H9 (cell line): Measurements from ENCODE around the gene ZNF526. TPM values are rescaled to one million over a fixed set of nuclear protein-coding genes. Genes with fewer than 3 reads are reported as not detected.

ENCODE experiments used
- DNase-seq: peaks from one replicate; pipeline ENCODE4 v3.0.0-alpha.2; 2017
- H2AFZ ChIP-seq: one replicate; pipeline ENCODE4 v1.6.1; 2013; ENCODE audit warnings: mild to moderate bottlenecking, low read length, control low read depth, moderate library complexity
- H2AK5ac ChIP-seq: 2 replicates; pipeline ENCODE4 v1.6.1; 2013; ENCODE audit warnings: low read length, control low read depth, mixed read lengths; ENCODE audit not compliant: insufficient read length
- H2BK120ac ChIP-seq: one replicate; pipeline ENCODE4 v1.6.1; 2013; ENCODE audit warnings: low read depth, mild to moderate bottlenecking, low read length, control low read depth, inconsistent platforms; ENCODE audit not compliant: poor library complexity, severe bottlenecking
- H2BK12ac ChIP-seq: 2 replicates; pipeline ENCODE4 v1.6.1; 2013; ENCODE audit warnings: low read length, control low read depth, mixed read lengths, low read depth; ENCODE audit not compliant: insufficient read length
- H2BK15ac ChIP-seq: 2 replicates; pipeline ENCODE4 v1.6.1; 2013; ENCODE audit warnings: low read depth, low read length, control low read depth
- H2BK20ac ChIP-seq: one replicate; pipeline ENCODE4 v1.6.1; 2013; ENCODE audit warnings: low read depth, mild to moderate bottlenecking, low read length, control low read depth, inconsistent platforms; ENCODE audit not compliant: poor library complexity, severe bottlenecking
- H2BK5ac ChIP-seq: 2 replicates; pipeline ENCODE4 v1.6.1; 2013; ENCODE audit warnings: low read length, control low read depth, mixed read lengths; ENCODE audit not compliant: insufficient read length
- H3K14ac ChIP-seq: 2 replicates; pipeline ENCODE4 v1.6.1; 2013; ENCODE audit warnings: low read length, control low read depth; ENCODE audit not compliant: insufficient read depth
- H3K18ac ChIP-seq: 2 replicates; pipeline ENCODE4 v1.6.1; 2013; ENCODE audit warnings: low read depth, mild to moderate bottlenecking, mixed read lengths, low read length, control low read depth; ENCODE audit not compliant: insufficient read length
- H3K23ac ChIP-seq: 2 replicates; pipeline ENCODE4 v1.6.1; 2013; ENCODE audit warnings: low read length, control low read depth, mixed read lengths, low read depth; ENCODE audit not compliant: insufficient read length
- H3K23me2 ChIP-seq: 2 replicates; pipeline ENCODE4 v1.6.1; 2013; ENCODE audit warnings: low read depth, mild to moderate bottlenecking, mixed read lengths, low read length, control low read depth; ENCODE audit not compliant: insufficient read length, poor library complexity, severe bottlenecking
- H3K27ac ChIP-seq: 2 replicates; pipeline ENCODE4 v1.5.1; 2013; ENCODE audit warnings: low read length, control low read depth, mixed read lengths, low read depth; ENCODE audit not compliant: insufficient read length
- H3K27me3 ChIP-seq: 2 replicates; pipeline ENCODE4 v1.6.1; 2013; ENCODE audit warnings: low read length, control low read depth, inconsistent platforms; ENCODE audit not compliant: insufficient read depth
- H3K4ac ChIP-seq: 2 replicates; pipeline ENCODE4 v1.6.1; 2013; ENCODE audit warnings: low read depth, mild to moderate bottlenecking, control low read depth, inconsistent platforms, low read length, moderate library complexity
- H3K4me1 ChIP-seq: 2 replicates; pipeline ENCODE4 v1.6.1; 2013; ENCODE audit warnings: low read length, control low read depth, inconsistent platforms; ENCODE audit not compliant: insufficient read depth
- H3K4me2 ChIP-seq: 2 replicates; pipeline ENCODE4 v1.6.1; 2013; ENCODE audit warnings: low read length, control low read depth, mixed read lengths; ENCODE audit not compliant: insufficient read length, insufficient read depth
- H3K56ac ChIP-seq: 2 replicates; pipeline ENCODE4 v1.6.1; 2013; ENCODE audit warnings: low read depth, mild to moderate bottlenecking, mixed read lengths, low read length, control low read depth; ENCODE audit not compliant: insufficient read length
- H3K79me1 ChIP-seq: 2 replicates; pipeline ENCODE4 v1.6.1; 2013; ENCODE audit warnings: low read depth, mild to moderate bottlenecking, moderate library complexity, low read length, control low read depth, inconsistent platforms; ENCODE audit not compliant: insufficient read depth, poor library complexity, severe bottlenecking
- H3K79me2 ChIP-seq: 2 replicates; pipeline ENCODE4 v1.6.1; 2013; ENCODE audit warnings: low read length, control low read depth, inconsistent platforms; ENCODE audit not compliant: insufficient read depth
- H3K9ac ChIP-seq: 2 replicates; pipeline ENCODE4 v1.6.1; 2013; ENCODE audit warnings: low read length, control low read depth, mixed read lengths; ENCODE audit not compliant: insufficient read length; ENCODE audit errors: extremely low read depth
- H3K9me3 ChIP-seq: one replicate; pipeline ENCODE4 v1.6.1; 2013; ENCODE audit warnings: low read depth, low read length, inconsistent platforms; ENCODE audit not compliant: control insufficient read depth
- H3T11ph ChIP-seq: one replicate; pipeline ENCODE4 v1.6.1; 2013; ENCODE audit warnings: mild to moderate bottlenecking, low read length, control low read depth, inconsistent platforms
- H4K20me1 ChIP-seq: one replicate; pipeline ENCODE4 v1.6.1; 2013; ENCODE audit not compliant: control insufficient read depth, insufficient read length, insufficient read depth
- H4K5ac ChIP-seq: 2 replicates; pipeline ENCODE4 v1.6.1; 2013; ENCODE audit warnings: low read depth, mild to moderate bottlenecking, mixed read lengths, low read length, control low read depth; ENCODE audit not compliant: insufficient read length
- H4K8ac ChIP-seq: replicated peaks from 2 replicates; pipeline ENCODE4 v1.6.1; 2013; ENCODE audit warnings: low read length, control low read depth, mixed read lengths, low read depth; ENCODE audit not compliant: insufficient read length
- H4K91ac ChIP-seq: 2 replicates; pipeline ENCODE4 v1.6.1; 2013; ENCODE audit warnings: low read depth, mild to moderate bottlenecking, moderate library complexity, mixed read lengths, low read length, control low read depth; ENCODE audit not compliant: insufficient read length
- H3K27ac Mint-ChIP-seq, 3 experiments: 2 replicates in 2 of 3; 3 replicates in 1 of 3; pipeline ENCODE4 v1.8.0; 2020 to 2021; ENCODE audit warnings: mixed read lengths in 3 of 3, mild to moderate bottlenecking in 1 of 3, moderate library complexity in 1 of 3
- H3K27me3 Mint-ChIP-seq: 2 replicates; pipeline ENCODE4 v1.8.0; 2021; ENCODE audit warnings: low read depth, mild to moderate bottlenecking, moderate library complexity, mixed read lengths
- H3K36me3 Mint-ChIP-seq, 3 experiments: 2 replicates in 2 of 3; 3 replicates in 1 of 3; pipeline ENCODE4 v1.8.0; 2020 to 2021; ENCODE audit warnings: low read depth in 3 of 3, mixed read lengths in 3 of 3; ENCODE audit not compliant: insufficient read depth in 1 of 3
- H3K4me1 Mint-ChIP-seq, 2 experiments: 2 replicates each; pipeline ENCODE4 v1.8.0; 2020; ENCODE audit warnings: mixed read lengths in 2 of 2
- H3K4me3 Mint-ChIP-seq, 2 experiments: 2 replicates in 1 of 2; 3 replicates in 1 of 2; pipeline ENCODE4 v1.8.0; 2020 to 2021; ENCODE audit warnings: mild to moderate bottlenecking in 2 of 2, mixed read lengths in 2 of 2, moderate library complexity in 1 of 2
- H3K9me3 Mint-ChIP-seq, 2 experiments: 2 replicates in 1 of 2; 3 replicates in 1 of 2; pipeline ENCODE4 v1.8.0; 2020; ENCODE audit warnings: mild to moderate bottlenecking in 2 of 2, mixed read lengths in 2 of 2, moderate library complexity in 1 of 2
- CTCF ChIP-seq: fragments of 200-600 bp; sonication (generic); conservative IDR thresholded peaks from 3 replicates; pipeline ENCODE4 v1.8.0; 2021; ENCODE audit warnings: antibody characterized with exemption, mild to moderate bottlenecking
- WGBS: extraction: QIAGEN DNeasy Blood & Tissue Kit; methylation state at CpG from one replicate; pipeline ENCODE4 v1.1.7; 2013; ENCODE audit warnings: missing lambda C conversion rate, low lambda C conversion rate, mixed read lengths; ENCODE audit not compliant: insufficient read length; ENCODE audit errors: extremely low coverage; 5-methylcytosine and 5-hydroxymethylcytosine counted together
- total RNA-seq: library from RNA; stranded (reverse); gene quantifications from 2 replicates; pipeline ENCODE4 v1.2.1, GENCODE V29; 2021

The ZNF526 gene
- total RNA-seq, 1 experiment from 2014 or later, result 20.5 TPM

GRCh38 chr19:42188665-42189064 lies 31.4 kb upstream of the ZNF526 start:
- H2BK5ac ChIP-seq, result no peak overlapping the region
- H2BK120ac ChIP-seq, result no peak overlapping the region
- no peak overlapping the region for H3K18ac ChIP-seq
- Mint-ChIP-seq H3K4me1 (peaks cover 7 to 9% of the 10 kb centered on the region in 2 experiments), H3K36me3 (peaks cover 0 to 4% (median 3%) of the 10 kb centered on the region in 3 experiments; a peak in 3 of 7 replicates), H3K9me3 (peaks cover 4 to 6% of the 10 kb centered on the region in 2 experiments; a peak in 4 of 5 replicates), H3K27me3 (peaks cover 26% of the 10 kb centered on the region), H3K4me3 (no peak overlapping the region), H3K27ac (no peak overlapping the region; a peak in 1 of 7 replicates)
- no peak for DNase-seq
- H4K91ac ChIP-seq, result no peak overlapping the region
- H3K23me2 ChIP-seq, result no peaks in the 10 kb centered on the region
- no peak overlapping the region for H2AFZ ChIP-seq
- no peak overlapping the region for H3K4me2 ChIP-seq
- H3K9me3 ChIP-seq, result no peaks in the 10 kb centered on the region
- H2AK5ac ChIP-seq, result no peak overlapping the region
- no peak overlapping the region for H2BK15ac ChIP-seq
- H3K27me3 ChIP-seq, result no peaks in the 10 kb centered on the region
- H3K9ac ChIP-seq, result no peak overlapping the region
- no peak overlapping the region for H3K27ac ChIP-seq
- no peak overlapping the region for H3T11ph ChIP-seq
- no peaks in the 10 kb centered on the region; the same call in 1 of the 2 replicates for H3K4me1 ChIP-seq
- no peaks in the 10 kb centered on the region; the same call in 1 of the 2 replicates for H3K79me2 ChIP-seq
- WGBS, result 100% methylated on average over 1 of the region's 1 CpG
- H4K20me1 ChIP-seq, result no peaks in the 10 kb centered on the region
- no peak overlapping the region for H3K23ac ChIP-seq
- no peak overlapping the region for H3K4ac ChIP-seq
- no peak overlapping the region for H2BK20ac ChIP-seq
- H3K56ac ChIP-seq, result no peak overlapping the region
- no peaks in the 10 kb centered on the region for H3K79me1 ChIP-seq
- no peak overlapping the region for H4K8ac ChIP-seq
- no peak overlapping the region for H4K5ac ChIP-seq
- H3K14ac ChIP-seq, result no peak overlapping the region
- no peak overlapping the region for H2BK12ac ChIP-seq
- no peak for TF ChIP-seq CTCF
